Large intestine (tissue), 3 donors: ENCODE measurements around the gene PPIB. TPM values are rescaled to one million over a fixed set of nuclear protein-coding genes. Genes with fewer than 3 reads are reported as not detected.
A peak's percentile ranks its signal among the peaks of the same experiment; 100 is the strongest.

Experiments
- DNase-seq, 2 donors: peaks; one replicate each; pipeline versions ENCODE4 v3.0.0 to v3.0.0-alpha.2; 2013
- H3K27ac ChIP-seq: one replicate; pipeline ENCODE4 v1.5.1; 2013; ENCODE audit warnings: low read length
- H3K27me3 ChIP-seq: 2 replicates; pipeline ENCODE4 v1.6.1; 2013; ENCODE audit warnings: low read length; ENCODE audit not compliant: control insufficient read depth, insufficient read depth
- H3K36me3 ChIP-seq: 2 replicates; pipeline ENCODE4 v1.6.1; 2013; ENCODE audit warnings: low read length; ENCODE audit not compliant: control insufficient read depth, insufficient read depth
- H3K4me1 ChIP-seq: one replicate; pipeline ENCODE4 v1.6.1; 2013; ENCODE audit warnings: low read length; ENCODE audit not compliant: control insufficient read depth, insufficient read depth
- H3K4me3 ChIP-seq: one replicate; pipeline ENCODE4 v1.5.1; 2013; ENCODE audit warnings: low read length
- H3K9me3 ChIP-seq: one replicate; pipeline ENCODE4 v1.6.1; 2013; ENCODE audit warnings: mild to moderate bottlenecking, low read depth, low read length, moderate library complexity; ENCODE audit not compliant: control insufficient read depth
- WGBS: methylation state at CpG from one replicate; pipeline ENCODE4 v1.1.5; 2013; ENCODE audit warnings: low lambda C conversion rate; ENCODE audit not compliant: insufficient coverage; 5-methylcytosine and 5-hydroxymethylcytosine counted together
- polyA plus RNA-seq: library from polyadenylated mRNA; unstranded; fragments of 120-200 nt; gene quantifications from one replicate; pipeline ENCODE4 v1.2.1, GENCODE V29; 2013

Gene PPIB
- polyA plus RNA-seq, 1 donor = 513 TPM

- Histone ChIP-seq H3K27me3 (no peaks in the 10 kb centered on the region), H3K27ac (no peak overlapping the region), H3K4me1 (peaks cover 9% of the 10 kb centered on the region), H3K9me3 (peaks cover 3% of the 10 kb centered on the region), H3K4me3 (no peak overlapping the region), H3K36me3 (peaks cover 69% of the 10 kb centered on the region)
- WGBS = no CpG with 5 or more reads among the region's 11 CpGs
- no peak for DNase-seq
Observed at GRCh38 chr15:64158363-64159134, 4.3 kb downstream of the PPIB start.

DNA sequence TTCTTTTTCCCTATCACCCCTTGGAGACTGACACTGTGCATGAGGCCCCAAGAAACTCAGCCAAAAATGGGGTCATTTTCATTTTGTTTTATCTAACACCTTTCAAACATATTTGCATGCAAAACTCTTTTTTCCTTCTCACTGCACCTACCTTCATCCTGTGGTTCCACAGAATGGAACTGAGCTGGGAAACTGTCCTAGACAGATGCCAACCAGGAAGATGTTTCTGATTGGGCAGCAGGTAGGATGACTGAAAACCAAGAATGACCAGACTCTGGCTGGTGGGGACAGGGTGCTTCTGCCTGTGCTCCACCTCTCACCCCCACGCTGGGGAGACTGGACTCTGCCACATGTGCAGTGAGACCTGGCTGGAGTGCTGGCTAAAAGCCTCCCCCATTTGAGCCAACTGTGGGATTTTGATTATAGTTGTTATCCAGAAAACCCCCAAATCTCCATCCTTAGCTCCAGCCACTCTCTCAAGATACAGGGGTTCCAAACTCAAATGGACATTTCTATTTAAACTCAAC, 5.2 kb downstream of the PPIB start:
- Histone ChIP-seq H3K36me3 (peaks cover 69% of the 10 kb centered on the region), H3K27me3 (peaks cover 5% of the 10 kb centered on the region), H3K4me1 (peaks cover 15% of the 10 kb centered on the region), H3K27ac (no peak overlapping the region), H3K4me3 (no peak overlapping the region), H3K9me3 (peaks cover 3% of the 10 kb centered on the region)
- DNase-seq = no peak
- WGBS = no CpG with 5 or more reads among the region's 1 CpG

DNA sequence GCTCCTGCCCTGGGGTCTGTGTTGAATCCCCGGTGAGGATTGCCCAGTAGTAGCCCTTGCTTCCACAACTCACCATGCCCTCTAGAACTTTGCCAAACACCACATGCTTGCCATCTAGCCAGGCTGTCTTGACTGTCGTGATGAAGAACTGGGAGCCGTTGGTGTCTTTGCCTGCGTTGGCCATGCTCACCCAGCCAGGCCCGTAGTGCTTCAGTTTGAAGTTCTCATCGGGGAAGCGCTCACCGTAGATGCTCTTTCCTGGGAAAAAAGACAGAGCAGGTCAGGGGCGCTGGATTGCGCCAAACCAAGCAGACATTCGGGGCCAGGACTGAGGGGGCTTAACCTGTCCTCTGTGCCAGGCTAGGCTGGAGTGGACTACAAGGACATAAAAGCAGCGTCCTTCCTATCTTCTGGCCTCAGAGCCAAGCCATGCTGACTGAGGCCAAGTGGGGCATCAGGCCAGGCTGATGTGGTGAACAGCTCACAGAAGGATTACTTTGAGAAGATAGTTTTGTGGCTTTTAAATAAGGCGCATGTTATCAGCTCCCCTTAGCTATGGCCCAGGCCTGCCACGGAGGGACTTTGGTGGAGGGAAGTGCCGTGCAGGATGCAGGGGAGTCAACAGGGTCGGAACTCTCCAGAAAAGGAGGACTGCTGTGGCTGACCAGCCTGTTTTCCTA, 6.0 kb downstream of the PPIB start:
- Histone ChIP-seq H3K27ac (no peak overlapping the region), H3K9me3 (peaks cover 3% of the 10 kb centered on the region), H3K36me3 (peaks cover 69% of the 10 kb centered on the region), H3K4me3 (no peak overlapping the region), H3K27me3 (peaks cover 13% of the 10 kb centered on the region), H3K4me1 (peaks cover 16% of the 10 kb centered on the region)
- no peak for DNase-seq
- no CpG with 5 or more reads among the region's 16 CpGs for WGBS

GRCh38 chr15:64155802-64156651, 6.8 kb downstream of the PPIB start:
- H3K27ac ChIP-seq = no peak overlapping the region
- H3K4me1 ChIP-seq = peaks cover 10% of the 10 kb centered on the region
- peaks cover 65% of the 10 kb centered on the region for H3K36me3 ChIP-seq
- WGBS = 100% methylated on average over 1 of the region's 15 CpGs
- H3K27me3 ChIP-seq = peaks cover 19% of the 10 kb centered on the region
- no peak for DNase-seq
- no peak overlapping the region for H3K4me3 ChIP-seq
- peaks cover 3% of the 10 kb centered on the region for H3K9me3 ChIP-seq

DNA sequence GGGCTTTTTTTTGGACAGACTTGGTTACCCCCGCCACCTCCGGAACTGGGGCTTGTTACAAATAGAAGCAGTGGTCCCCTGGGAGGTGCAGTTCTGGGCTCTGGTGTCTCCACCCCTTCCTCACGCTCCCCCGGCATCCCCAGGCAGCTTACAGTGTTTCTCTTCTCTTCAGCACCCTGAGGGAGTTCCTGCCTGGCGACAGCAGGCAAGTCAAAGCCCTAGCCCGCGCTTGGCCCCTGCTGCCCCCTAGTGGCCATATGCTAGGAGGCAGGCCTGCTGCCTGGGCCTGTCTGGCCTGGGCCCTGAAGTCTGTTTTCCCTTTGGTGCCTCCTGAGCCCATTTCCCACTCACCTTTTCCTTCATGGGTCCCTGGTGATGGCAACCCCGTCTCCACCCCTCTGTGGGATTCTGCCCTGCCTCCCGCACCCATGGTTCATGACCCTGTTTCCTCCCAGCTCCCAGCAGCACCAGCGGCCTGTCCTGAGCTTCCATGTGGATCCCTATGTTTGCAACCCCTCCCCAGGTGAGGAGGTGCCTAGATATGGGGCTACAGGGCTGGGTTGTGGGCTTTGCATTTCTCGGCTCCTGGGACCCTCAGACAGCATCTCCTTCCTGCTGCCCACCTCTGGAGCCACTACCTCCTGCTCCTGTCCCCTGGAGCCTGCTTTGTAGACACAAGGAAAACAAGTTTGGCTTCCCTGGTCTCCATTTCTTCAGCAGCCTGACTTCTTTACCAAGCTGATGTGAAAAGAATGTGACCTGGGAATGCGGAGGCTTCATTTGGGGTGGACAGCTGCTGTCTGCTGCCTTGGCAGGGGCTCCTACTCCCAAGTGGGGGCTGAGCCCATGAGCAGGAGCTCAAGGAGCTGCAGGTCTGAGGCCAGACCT, 9.1 kb downstream of the PPIB start:
- Histone ChIP-seq H3K4me1 (peaks cover 10% of the 10 kb centered on the region), H3K4me3 (no peak overlapping the region), H3K27ac (no peak overlapping the region), H3K9me3 (peaks cover 3% of the 10 kb centered on the region), H3K36me3 (peaks cover 43% of the 10 kb centered on the region), H3K27me3 (peaks cover 21% of the 10 kb centered on the region)
- WGBS = no CpG with 5 or more reads among the region's 12 CpGs
- peak; percentile 81 to 83 for DNase-seq

DNA sequence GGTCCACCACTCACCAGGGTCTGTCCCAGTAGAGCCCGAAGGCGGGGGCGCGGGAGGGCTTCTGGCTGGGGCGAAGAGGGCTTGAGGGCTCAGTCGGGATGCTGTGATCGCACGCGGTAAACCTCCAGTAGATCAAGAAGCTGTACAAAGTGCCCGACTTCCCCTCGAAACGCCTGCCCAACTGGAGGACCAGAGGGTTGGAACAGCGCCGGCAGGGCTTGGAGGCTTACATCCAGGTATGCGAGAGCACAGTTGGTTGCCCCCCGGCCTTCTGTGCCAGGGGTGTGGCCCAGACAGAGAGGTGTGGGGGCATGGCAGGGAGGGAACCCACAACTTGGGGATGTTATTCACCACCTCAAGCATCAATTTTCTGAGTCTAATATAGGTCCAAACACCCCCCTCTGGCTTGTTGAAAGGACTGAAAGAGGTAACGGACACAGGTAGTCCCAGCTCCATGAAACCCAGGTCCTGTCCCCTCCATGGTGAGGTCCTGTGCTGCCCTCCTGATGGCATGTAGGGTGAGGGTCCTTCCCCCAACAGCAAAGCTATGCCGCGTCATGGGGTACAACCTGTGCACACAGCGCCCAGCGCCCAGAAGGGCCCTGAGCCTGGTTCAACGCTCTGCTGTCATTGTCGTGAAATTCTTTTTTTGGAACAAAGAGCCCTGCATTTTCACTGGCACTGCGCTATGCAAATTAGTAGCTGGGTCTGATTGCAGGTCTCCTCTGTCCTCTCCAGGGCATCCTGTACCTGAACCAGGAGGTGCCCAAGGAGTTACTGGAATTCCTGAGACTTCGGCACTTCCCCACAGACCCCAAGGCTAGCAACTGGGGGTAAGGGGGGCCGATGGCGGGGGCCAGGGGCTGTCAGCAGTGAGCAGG, 10.1 kb downstream of the PPIB start:
- peaks cover 10% of the 10 kb centered on the region for H3K4me1 ChIP-seq
- H3K4me3 ChIP-seq = peak overlapping the region; percentile 44
- no CpG with 5 or more reads among the region's 27 CpGs for whole genome bisulfite sequencing
- H3K9me3 ChIP-seq = peaks cover 3% of the 10 kb centered on the region
- peak in 1 of 2 donors; percentile 26 for DNase-seq
- peaks cover 21% of the 10 kb centered on the region for H3K27me3 ChIP-seq
- H3K27ac ChIP-seq = no peak overlapping the region
- H3K36me3 ChIP-seq = peaks cover 33% of the 10 kb centered on the region

GRCh38 chr15:64151727-64152506, 10.9 kb downstream of the PPIB start, which contains the start of gene SNX22:
Gene SNX22, plus strand, starts transcription at chr15:64151731. Its CDS starts 45 bp downstream, at chr15:64151776.
- H3K4me1 ChIP-seq = peaks cover 12% of the 10 kb centered on the region
- no peak within 1 kb of the TSS for H3K27ac ChIP-seq
- peaks cover 24% of the 10 kb centered on the region for H3K36me3 ChIP-seq
- no CpG with 5 or more reads among the region's 83 CpGs for WGBS
- H3K9me3 ChIP-seq = peaks cover 3% of the 10 kb centered on the region
- DNase-seq = peak in 1 of 2 donors; percentile 41
- H3K4me3 ChIP-seq = peak within 1 kb of the TSS; percentile 44
- peaks cover 21% of the 10 kb centered on the region for H3K27me3 ChIP-seq

DNA sequence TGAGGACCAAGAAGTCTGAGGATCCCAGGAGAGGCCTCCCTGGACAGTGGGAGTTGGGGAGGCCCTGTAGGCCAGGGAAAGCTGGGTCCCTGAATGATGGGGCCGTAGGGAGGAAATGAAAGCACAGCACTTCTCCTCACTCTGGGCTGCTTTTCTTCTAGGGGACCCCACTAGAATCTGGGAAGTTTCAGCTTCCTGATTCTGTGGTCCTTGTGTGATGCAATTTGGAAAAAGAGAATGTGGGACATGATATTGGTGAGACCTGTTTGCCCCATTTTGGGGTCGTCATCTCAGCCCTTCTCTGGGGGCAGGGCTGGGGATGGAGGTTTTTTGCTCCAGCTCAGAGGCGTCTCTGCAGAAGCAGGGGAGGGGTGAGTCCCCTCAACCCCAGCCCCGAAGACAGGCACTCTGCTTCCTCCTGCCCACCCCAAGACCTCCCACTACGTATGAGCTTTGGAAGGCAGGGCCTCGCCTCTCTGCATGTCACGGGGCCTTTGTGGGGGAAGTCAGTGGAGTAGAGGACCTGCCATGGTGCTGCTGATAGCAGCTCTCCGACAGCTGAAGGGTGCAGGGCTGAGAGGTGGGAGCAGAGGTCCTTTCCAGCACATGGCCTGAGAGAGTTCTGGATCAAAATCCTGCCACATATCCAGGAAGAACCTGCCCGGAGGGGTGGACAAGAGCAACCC, 12.8 kb downstream of the PPIB start:
- H3K4me3 ChIP-seq = no peak overlapping the region
- no peak overlapping the region for H3K27ac ChIP-seq
- no peak for DNase-seq
- H3K4me1 ChIP-seq = peaks cover 12% of the 10 kb centered on the region
- peaks cover 11% of the 10 kb centered on the region for H3K36me3 ChIP-seq
- H3K9me3 ChIP-seq = no peaks in the 10 kb centered on the region
- peaks cover 21% of the 10 kb centered on the region for H3K27me3 ChIP-seq
- WGBS = no CpG with 5 or more reads among the region's 9 CpGs
